Measurements from ENCODE around the gene SLC25A14.

The SLC25A14 gene

GRCh38 chrX:130378024-130378669, 38.4 kb downstream of the SLC25A14 start:
- no peak for DNase-seq (ENCODE audit: low read depth in 1 of 2, low spot score in 1 of 2)

GRCh38 chrX:130385520-130385919, 45.8 kb downstream of the SLC25A14 start, which contains the start of gene GPR119:
GPR119 (minus strand) TSS chrX:130385674; CDS start chrX:130385447, 227 bp downstream.
- no peak for DNase-seq (ENCODE audit: low read depth in 1 of 2, low spot score in 1 of 2)

- DNase-seq (ENCODE audit: low read depth in 1 of 2, low spot score in 1 of 2) = no peak
These were observed 46.7 kb downstream of the SLC25A14 start for GRCh38 chrX:130386408-130386808.

GRCh38 chrX:130393451-130394074, 53.8 kb downstream of the SLC25A14 start:
- DNase-seq (ENCODE audit: low read depth in 1 of 2, low spot score in 1 of 2) = no peak

GRCh38 chrX:130395341-130395740, 55.6 kb downstream of the SLC25A14 start:
- DNase-seq (ENCODE audit: low read depth in 1 of 2, low spot score in 1 of 2) = no peak

GRCh38 chrX:130401415-130402207, 61.9 kb downstream of the SLC25A14 start, which contains the start of gene RBMX2:
RBMX2 (plus strand) TSS chrX:130401987; CDS start chrX:130402033, 46 bp downstream.
- peak; percentile 32 to 40 for DNase-seq (ENCODE audit: low read depth in 1 of 2, low spot score in 1 of 2)

GRCh38 chrX:130402208-130402684, 62.5 kb downstream of the SLC25A14 start:
- DNase-seq (ENCODE audit: low read depth in 1 of 2, low spot score in 1 of 2) = no peak

GRCh38 chrX:130413415-130413814, 73.7 kb downstream of the SLC25A14 start:
- no peak for DNase-seq (ENCODE audit: low read depth in 1 of 2, low spot score in 1 of 2)

- no peak for DNase-seq (ENCODE audit: low read depth in 1 of 2, low spot score in 1 of 2)
These were observed 75.1 kb downstream of the SLC25A14 start for GRCh38 chrX:130414800-130415199.

GRCh38 chrX:130415201-130415600, 75.5 kb downstream of the SLC25A14 start:
- no peak for DNase-seq (ENCODE audit: low read depth in 1 of 2, low spot score in 1 of 2)

- no peak for DNase-seq (ENCODE audit: low read depth in 1 of 2, low spot score in 1 of 2)
These were observed 77.1 kb downstream of the SLC25A14 start for GRCh38 chrX:130416785-130417184.

- DNase-seq (ENCODE audit: low read depth in 1 of 2, low spot score in 1 of 2) = no peak
These were observed 78.3 kb downstream of the SLC25A14 start for GRCh38 chrX:130418066-130418465.

- no peak for DNase-seq (ENCODE audit: low read depth in 1 of 2, low spot score in 1 of 2)
These were observed 79.0 kb downstream of the SLC25A14 start for GRCh38 chrX:130418740-130419139.

- no peak for DNase-seq (ENCODE audit: low read depth in 1 of 2, low spot score in 1 of 2)
These were observed 79.5 kb downstream of the SLC25A14 start for GRCh38 chrX:130419263-130419662.
